Cardiac muscle cell (in vitro differentiated cells and primary cell): ENCODE results near the gene TMEM127. TPM values are rescaled to one million over a fixed set of nuclear protein-coding genes. Genes with fewer than 3 reads are reported as not detected.

Experiments
- DNase-seq, 2 donors: peaks; one replicate each; pipeline versions ENCODE4 v3.0.0 to v3.0.0-alpha.2; 2010 to 2017; ENCODE audit warnings: low read depth in 1 of 2, low spot score in 1 of 2
- H3K27ac ChIP-seq: fragments of 200-600 bp; sonication (generic); 2 replicates; pipeline ENCODE4 v1.5.1; 2016
- H3K27me3 ChIP-seq: fragments of 200-600 bp; sonication (generic); 2 replicates; pipeline ENCODE4 v1.6.0; 2016; ENCODE audit warnings: control low read depth
- H3K36me3 ChIP-seq: fragments of 200-600 bp; sonication (generic); 2 replicates; pipeline ENCODE4 v1.5.1; 2016; ENCODE audit warnings: control low read depth
- H3K4me1 ChIP-seq: fragments of 200-600 bp; sonication (generic); 2 replicates; pipeline ENCODE4 v1.8.1; 2017; ENCODE audit warnings: low read depth, mild to moderate bottlenecking, mixed run types
- H3K4me3 ChIP-seq: fragments of 200-600 bp; sonication (generic); 2 replicates; pipeline ENCODE4 v1.5.1; 2016; ENCODE audit warnings: mild to moderate bottlenecking
- H3K9me3 ChIP-seq: fragments of 200-600 bp; sonication (generic); 2 replicates; pipeline ENCODE4 v1.5.1; 2017; ENCODE audit warnings: low read depth, mild to moderate bottlenecking, control low read depth
- polyA plus RNA-seq: library from polyadenylated mRNA; unstranded; fragments of >200 nt; fragmentation: Nextera tagmentation; extraction: Ambion mirVana; gene quantifications from 2 replicates; pipeline ENCODE4 v1.2.1, GENCODE V29; 2016
- total RNA-seq: library from RNA; depleted of rRNA; stranded (reverse); fragments of >200 nt; gene quantifications from 2 replicates; pipeline ENCODE4 v1.2.3, GENCODE V29; 2016
- TF ChIP-seq, protein P1 (sequence below): IDR thresholded peaks from 2 replicates; pipeline ENCODE4 v1.5.1; 2012; ENCODE audit warnings: low read depth, mild to moderate bottlenecking, low read length

Gene TMEM127
- total and polyA plus RNA-seq, 2 experiments from 2014 or later = 59.1 to 71.0 TPM

DNA sequence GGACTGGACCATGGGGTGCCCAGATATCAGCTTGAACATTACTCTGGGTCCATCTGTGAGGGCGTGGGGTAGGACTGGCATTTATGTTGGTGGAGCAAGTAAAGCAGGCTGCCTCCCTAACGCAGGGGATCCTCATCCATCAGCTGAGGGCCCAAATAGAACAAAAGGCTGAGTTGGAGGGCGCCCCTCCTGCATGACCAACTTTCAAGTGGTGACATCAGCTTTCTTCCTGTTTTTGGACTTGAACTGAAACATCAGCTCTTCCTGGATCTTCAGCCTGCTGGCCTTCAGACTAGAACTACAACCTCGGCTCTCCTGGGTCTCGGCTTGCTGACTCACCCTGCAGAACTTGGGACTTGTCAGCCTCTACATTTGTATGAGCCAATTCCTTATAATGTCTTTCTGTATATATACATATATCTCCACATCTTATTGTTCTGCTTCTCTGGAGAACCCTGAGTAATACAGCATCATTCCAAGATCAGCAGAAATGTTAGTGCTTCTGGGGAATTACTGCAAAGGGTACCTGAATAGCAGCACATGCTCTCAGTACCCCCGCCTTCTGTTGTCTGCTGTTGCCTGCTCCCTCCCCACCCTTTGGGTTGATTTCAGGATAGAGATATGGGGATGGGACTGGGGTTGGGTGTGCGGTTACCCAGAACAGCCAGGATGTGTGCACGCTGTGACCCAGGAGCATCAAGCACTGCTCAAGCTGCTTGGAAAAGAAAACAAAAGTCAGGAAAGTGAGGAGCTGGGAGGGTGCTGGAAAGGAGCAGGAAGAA lies 20.0 kb downstream of the TMEM127 start:
- Histone ChIP-seq H3K36me3 (no peaks in the 10 kb centered on the region), H3K27ac (no peak overlapping the region), H3K4me1 (no peaks in the 10 kb centered on the region), H3K27me3 (no peaks in the 10 kb centered on the region), H3K9me3 (no peaks in the 10 kb centered on the region), H3K4me3 (no peak overlapping the region)
- DNase-seq = peak in 1 of 2 donors; percentile 60
- TF ChIP-seq, protein P1, sequence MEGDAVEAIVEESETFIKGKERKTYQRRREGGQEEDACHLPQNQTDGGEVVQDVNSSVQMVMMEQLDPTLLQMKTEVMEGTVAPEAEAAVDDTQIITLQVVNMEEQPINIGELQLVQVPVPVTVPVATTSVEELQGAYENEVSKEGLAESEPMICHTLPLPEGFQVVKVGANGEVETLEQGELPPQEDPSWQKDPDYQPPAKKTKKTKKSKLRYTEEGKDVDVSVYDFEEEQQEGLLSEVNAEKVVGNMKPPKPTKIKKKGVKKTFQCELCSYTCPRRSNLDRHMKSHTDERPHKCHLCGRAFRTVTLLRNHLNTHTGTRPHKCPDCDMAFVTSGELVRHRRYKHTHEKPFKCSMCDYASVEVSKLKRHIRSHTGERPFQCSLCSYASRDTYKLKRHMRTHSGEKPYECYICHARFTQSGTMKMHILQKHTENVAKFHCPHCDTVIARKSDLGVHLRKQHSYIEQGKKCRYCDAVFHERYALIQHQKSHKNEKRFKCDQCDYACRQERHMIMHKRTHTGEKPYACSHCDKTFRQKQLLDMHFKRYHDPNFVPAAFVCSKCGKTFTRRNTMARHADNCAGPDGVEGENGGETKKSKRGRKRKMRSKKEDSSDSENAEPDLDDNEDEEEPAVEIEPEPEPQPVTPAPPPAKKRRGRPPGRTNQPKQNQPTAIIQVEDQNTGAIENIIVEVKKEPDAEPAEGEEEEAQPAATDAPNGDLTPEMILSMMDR = no peak

DNA sequence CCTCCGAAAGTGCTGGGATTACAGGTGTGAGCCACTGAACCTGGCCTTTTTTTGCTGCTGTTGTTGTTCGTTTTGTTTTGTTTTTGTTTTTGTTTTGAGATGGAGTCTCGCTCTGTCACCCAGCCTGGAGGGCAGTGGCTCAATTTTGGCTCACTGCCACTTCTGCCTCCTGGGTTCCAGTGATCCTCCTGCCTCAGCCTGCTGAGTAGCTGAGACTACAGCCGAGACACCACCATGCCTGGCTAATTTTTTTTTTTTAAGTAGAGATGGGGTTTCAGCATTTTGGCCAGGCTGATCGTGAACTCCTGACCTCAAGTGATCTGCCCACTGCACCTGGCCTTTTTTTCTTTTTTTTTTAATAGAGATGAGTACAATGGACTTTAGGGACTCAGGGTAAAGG lies 22.0 kb downstream of the TMEM127 start:
- no peak for DNase-seq
- TF ChIP-seq, protein P1 = no peak
- Histone ChIP-seq H3K9me3 (no peaks in the 10 kb centered on the region), H3K4me1 (peaks cover 6% of the 10 kb centered on the region), H3K27me3 (no peaks in the 10 kb centered on the region), H3K27ac (no peak overlapping the region), H3K4me3 (no peak overlapping the region), H3K36me3 (no peaks in the 10 kb centered on the region)

DNA sequence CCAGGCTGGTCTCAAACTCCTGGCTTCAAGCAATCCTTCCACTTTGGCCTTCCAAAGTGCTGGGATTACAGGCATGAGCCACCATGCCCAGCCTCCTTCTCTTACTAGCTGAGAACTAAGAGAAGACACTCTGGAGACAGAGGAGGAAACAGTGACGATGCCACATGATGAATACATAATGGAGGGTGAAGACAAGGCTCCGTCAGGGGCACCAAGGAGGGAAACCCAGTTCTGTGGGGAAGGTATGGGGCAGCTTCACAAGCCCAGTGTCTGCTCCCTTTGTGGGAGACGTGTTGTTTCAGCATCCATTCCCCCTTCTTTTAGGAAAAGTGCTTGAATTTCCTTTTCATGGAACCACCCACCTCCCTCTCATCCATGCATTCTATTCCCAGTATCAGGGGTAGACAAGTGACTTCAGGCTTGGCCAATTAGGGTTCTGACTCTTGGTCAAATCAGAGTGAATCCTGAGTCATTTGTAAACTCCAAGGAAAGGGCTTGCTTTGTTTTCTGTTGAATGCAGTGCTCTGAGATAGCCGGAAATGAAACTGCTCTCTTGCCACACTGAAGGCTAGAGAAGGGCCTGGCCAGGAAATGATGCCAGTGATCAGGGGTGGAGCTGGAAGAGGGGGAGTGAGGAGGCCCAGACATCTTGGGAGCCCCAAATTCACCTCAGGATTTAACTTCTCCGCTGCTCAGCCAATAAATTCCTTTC lies 23.7 kb downstream of the TMEM127 start:
- TF ChIP-seq, protein P1 = no peak
- no peaks in the 10 kb centered on the region for H3K9me3 ChIP-seq
- no peaks in the 10 kb centered on the region for H3K36me3 ChIP-seq
- no peak overlapping the region for H3K27ac ChIP-seq
- no peak overlapping the region for H3K4me3 ChIP-seq
- peaks cover 6% of the 10 kb centered on the region for H3K4me1 ChIP-seq
- DNase-seq = peak in 1 of 2 donors; percentile 88
- H3K27me3 ChIP-seq = no peaks in the 10 kb centered on the region

DNA sequence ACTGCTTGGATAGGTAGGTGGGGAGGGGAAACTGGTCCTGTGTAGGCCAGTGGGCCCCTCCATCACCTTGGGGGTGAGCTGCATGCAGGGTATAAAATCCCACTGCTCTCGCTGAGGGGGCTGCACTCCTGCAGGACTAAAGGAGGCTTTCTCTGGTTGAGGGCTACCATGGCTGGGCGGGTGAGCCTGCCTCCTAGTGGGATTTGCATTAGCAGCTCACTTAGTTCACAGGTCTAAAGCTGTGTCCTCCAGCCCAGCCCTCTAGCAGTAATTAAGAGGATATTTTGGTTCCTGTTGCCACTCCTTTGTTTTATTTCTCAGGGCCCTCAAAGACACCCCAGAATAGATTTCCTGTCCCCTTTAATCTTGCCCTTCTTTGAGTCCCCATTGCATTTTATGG lies 24.6 kb downstream of the TMEM127 start:
- H3K4me3 ChIP-seq = no peak overlapping the region
- TF ChIP-seq, protein P1 = no peak
- H3K9me3 ChIP-seq = no peaks in the 10 kb centered on the region
- no peak for DNase-seq
- no peaks in the 10 kb centered on the region for H3K36me3 ChIP-seq
- peaks cover 6% of the 10 kb centered on the region for H3K4me1 ChIP-seq
- no peaks in the 10 kb centered on the region for H3K27me3 ChIP-seq
- no peak overlapping the region for H3K27ac ChIP-seq

DNA sequence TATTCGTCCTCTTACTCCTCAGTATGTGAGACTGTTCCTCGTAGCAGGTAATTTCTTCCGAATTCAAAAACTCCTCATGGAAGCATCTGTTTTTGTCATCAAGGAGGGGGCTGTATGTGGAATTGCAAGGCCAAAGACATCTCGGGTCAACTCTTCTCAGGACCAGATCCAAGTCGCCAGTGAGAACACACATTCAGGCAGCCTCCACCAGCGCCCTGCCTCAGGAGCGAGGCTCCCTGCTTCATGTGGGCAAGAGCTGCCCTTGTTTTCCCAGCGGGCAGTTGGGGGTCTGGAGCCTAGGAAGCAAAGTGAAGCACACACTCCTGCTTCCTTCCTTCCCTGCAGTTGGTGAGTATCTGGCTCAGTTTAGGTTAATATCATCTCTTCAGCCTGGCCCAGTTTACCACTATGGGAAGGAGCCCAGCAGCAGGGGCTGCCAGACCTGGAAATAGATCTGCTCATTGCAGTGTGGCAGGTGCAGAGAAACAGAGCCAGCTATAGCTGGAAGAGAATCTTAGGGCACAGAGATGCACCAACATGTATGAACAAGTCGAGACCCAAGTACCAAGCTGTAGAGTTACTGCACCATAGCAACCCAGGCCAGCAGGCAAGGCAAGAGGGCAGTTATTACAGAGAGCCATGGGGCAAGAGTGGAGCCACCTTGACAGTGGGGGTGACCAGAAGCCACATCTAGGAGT lies 25.3 kb downstream of the TMEM127 start:
- Histone ChIP-seq H3K9me3 (no peaks in the 10 kb centered on the region), H3K27me3 (no peaks in the 10 kb centered on the region), H3K36me3 (no peaks in the 10 kb centered on the region), H3K27ac (peak overlapping the region; percentile 12), H3K4me1 (peaks cover 6% of the 10 kb centered on the region), H3K4me3 (no peak overlapping the region)
- no peak for DNase-seq
- TF ChIP-seq, protein P1 = no peak
